ENCODE measurements around the gene FAM114A1.

DNA sequence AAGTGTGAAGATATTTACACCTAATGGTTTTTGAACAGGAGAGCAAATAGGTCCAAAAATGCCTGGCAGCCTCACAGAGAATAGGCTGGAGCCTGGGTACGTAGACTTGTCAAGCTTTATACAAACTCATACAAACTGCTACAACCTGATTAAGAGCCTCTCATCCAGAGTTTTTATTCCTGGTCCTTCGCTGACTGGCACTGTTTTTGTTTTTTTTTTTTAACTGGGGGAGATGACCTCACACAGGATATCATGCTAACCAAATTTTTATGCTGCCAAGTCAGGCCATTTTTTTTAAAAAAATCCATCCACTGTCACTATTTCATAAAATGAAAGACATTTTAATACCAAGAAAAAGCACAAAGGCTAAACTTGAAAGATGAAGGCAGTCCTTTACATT is 1.9 kb downstream of the FAM114A1 start:
- TF ChIP-seq RAD21 (IDR thresholded peaks at IDR 0.05; ENCODE audit: low read length) (no peak), RCOR1 (IDR thresholded peaks at IDR 0.05; ENCODE audit: insufficient replicate concordance, low read length) (no peak), ELK1 (IDR thresholded peaks at IDR 0.05; ENCODE audit: borderline replicate concordance, low read depth, low read length) (no peak), BHLHE40 (IDR thresholded peaks at IDR 0.05; ENCODE audit: low read depth, low read length) (no peak), POLR2A (IDR thresholded peaks at IDR 0.05; ENCODE audit: low read depth, low read length) (no peak; the same call in 1 of the 2 replicates), MXI1 (IDR thresholded peaks at IDR 0.05; ENCODE audit: borderline replicate concordance, low read depth, low read length) (no peak), RFX5 (IDR thresholded peaks at IDR 0.05; ENCODE audit: low read depth, low read length) (no peak), CEBPB (IDR thresholded peaks at IDR 0.05; ENCODE audit: low read depth, low read length) (no peak), FOS (IDR thresholded peaks at IDR 0.05; ENCODE audit: low read depth, low read length) (no peak), MAFK (IDR thresholded peaks at IDR 0.05; ENCODE audit: low read depth, low read length) (no peak), SMC3 (IDR thresholded peaks at IDR 0.05; ENCODE audit: low read depth, low read length) (no peak), MAZ (IDR thresholded peaks at IDR 0.05; ENCODE audit: borderline replicate concordance, low read depth, low read length) (no peak)
- TF ChIP-seq, protein P1, sequence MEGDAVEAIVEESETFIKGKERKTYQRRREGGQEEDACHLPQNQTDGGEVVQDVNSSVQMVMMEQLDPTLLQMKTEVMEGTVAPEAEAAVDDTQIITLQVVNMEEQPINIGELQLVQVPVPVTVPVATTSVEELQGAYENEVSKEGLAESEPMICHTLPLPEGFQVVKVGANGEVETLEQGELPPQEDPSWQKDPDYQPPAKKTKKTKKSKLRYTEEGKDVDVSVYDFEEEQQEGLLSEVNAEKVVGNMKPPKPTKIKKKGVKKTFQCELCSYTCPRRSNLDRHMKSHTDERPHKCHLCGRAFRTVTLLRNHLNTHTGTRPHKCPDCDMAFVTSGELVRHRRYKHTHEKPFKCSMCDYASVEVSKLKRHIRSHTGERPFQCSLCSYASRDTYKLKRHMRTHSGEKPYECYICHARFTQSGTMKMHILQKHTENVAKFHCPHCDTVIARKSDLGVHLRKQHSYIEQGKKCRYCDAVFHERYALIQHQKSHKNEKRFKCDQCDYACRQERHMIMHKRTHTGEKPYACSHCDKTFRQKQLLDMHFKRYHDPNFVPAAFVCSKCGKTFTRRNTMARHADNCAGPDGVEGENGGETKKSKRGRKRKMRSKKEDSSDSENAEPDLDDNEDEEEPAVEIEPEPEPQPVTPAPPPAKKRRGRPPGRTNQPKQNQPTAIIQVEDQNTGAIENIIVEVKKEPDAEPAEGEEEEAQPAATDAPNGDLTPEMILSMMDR (conservative IDR thresholded peaks at IDR 0.05; ENCODE audit: low read depth, low read length): no peak
- TF ChIP-seq, protein P2, sequence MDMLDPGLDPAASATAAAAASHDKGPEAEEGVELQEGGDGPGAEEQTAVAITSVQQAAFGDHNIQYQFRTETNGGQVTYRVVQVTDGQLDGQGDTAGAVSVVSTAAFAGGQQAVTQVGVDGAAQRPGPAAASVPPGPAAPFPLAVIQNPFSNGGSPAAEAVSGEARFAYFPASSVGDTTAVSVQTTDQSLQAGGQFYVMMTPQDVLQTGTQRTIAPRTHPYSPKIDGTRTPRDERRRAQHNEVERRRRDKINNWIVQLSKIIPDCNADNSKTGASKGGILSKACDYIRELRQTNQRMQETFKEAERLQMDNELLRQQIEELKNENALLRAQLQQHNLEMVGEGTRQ (IDR thresholded peaks at IDR 0.05; ENCODE audit: low read depth, low read length): no peak
